K562 (cell line): Measurements from ENCODE around the gene PPAN. TPM values are rescaled to one million over a fixed set of nuclear protein-coding genes. Genes with fewer than 3 reads are reported as not detected.

ENCODE experiments used
- ARNT ChIP-seq, 2 experiments: fragments of 450-650 bp; IDR thresholded peaks; 2 replicates each; pipeline ENCODE4 v1.6.1; 2016; ENCODE audit warnings: mild to moderate bottlenecking in 1 of 2
- BCOR ChIP-seq: fragments of 450-650 bp; IDR thresholded peaks from 2 replicates; pipeline ENCODE4 v1.6.1; 2016
- ELF1 ChIP-seq: fragments of 200-800 bp; sonication (Bioruptor generic); IDR thresholded peaks from 2 replicates; pipeline ENCODE4 v1.6.1; 2016; ENCODE audit warnings: missing genetic modification characterization, missing compliant biosample characterization
- FIP1L1 ChIP-seq: fragments of 200-400 bp; formaldehyde crosslinking; IDR thresholded peaks from 2 replicates; pipeline ENCODE4 v1.6.1; 2018; ENCODE audit warnings: mild to moderate bottlenecking, low read depth, low read length; ENCODE audit not compliant: poor library complexity, severe bottlenecking
- HMG20B ChIP-seq: fragments of 250-450 bp; sonication (Bioruptor Pico); IDR thresholded peaks from 2 replicates; pipeline ENCODE4 v1.5.0; 2021; ENCODE audit warnings: mild to moderate bottlenecking
- NR3C1 ChIP-seq: sonication (generic); formaldehyde crosslinking; IDR thresholded peaks from 2 replicates; pipeline ENCODE4 v1.8.1; 2022; ENCODE audit warnings: missing genetic modification reagents
- PRMT5 ChIP-seq: sonication (generic); formaldehyde crosslinking; IDR thresholded peaks from 2 replicates; pipeline ENCODE4 v1.5.0; 2020; ENCODE audit warnings: missing genetic modification reagents
- RBFOX2 ChIP-seq: fragments of 200-400 bp; formaldehyde crosslinking; IDR thresholded peaks from 2 replicates; pipeline ENCODE4 v1.6.1; 2017; ENCODE audit warnings: low read depth, mild to moderate bottlenecking, low read length, moderate library complexity
- RCOR1 ChIP-seq, 2 experiments: IDR thresholded peaks; 2 replicates each; pipeline ENCODE4 v1.6.1; 2012; ENCODE audit warnings: low read depth in 2 of 2, low read length in 2 of 2, borderline replicate concordance in 1 of 2, improper control_type of control experiment in 1 of 2
- RNF2 ChIP-seq: sonication (generic); IDR thresholded peaks from 2 replicates; pipeline ENCODE4 v1.6.1; 2016
- TCF7 ChIP-seq: sonication (generic); IDR thresholded peaks from 2 replicates; pipeline ENCODE4 v1.6.1; 2016; ENCODE audit warnings: antibody characterized with exemption, borderline replicate concordance
- TRIM28 ChIP-seq: fragments of 450-650 bp; IDR thresholded peaks from 2 replicates; pipeline ENCODE4 v1.6.1; 2017
- polyA plus RNA-seq, 8 experiments: library from polyadenylated mRNA; depleted of rRNA in 4 of 8; stranded (reverse) in 5 of 8; unstranded in 3 of 8; fragments of >200 nt; fragmentation: Nextera tagmentation in 2 of 8; fragmentation: Illumina TruSeq in 1 of 8; extraction: Ambion mirVana in 2 of 8; extraction: Trizol in 1 of 8; gene quantifications; 2 replicates each; pipeline versions ENCODE4 v1.2.1 to v1.2.3, GENCODE V29; 2011 to 2014; ENCODE audit warnings: inconsistent platforms in 1 of 8, missing spikeins in 1 of 8
- total RNA-seq, 7 experiments: library from RNA; depleted of rRNA in 6 of 7; stranded (reverse); fragments of >200 nt in 6 of 7; fragmentation: Illumina TruSeq in 2 of 7; extraction: Trizol in 2 of 7; gene quantifications; 2 replicates each; pipeline versions ENCODE4 v1.2.1 to v1.2.3, GENCODE V29; 2011 to 2021; ENCODE audit warnings: low replicate concordance in 1 of 7
- TF ChIP-seq, protein P1 (sequence below), 2 experiments: fragments of 450-650 bp in 1 of 2; sonication (generic) in 1 of 2; formaldehyde crosslinking in 1 of 2; IDR thresholded peaks; 2 replicates each; pipeline versions ENCODE4 v1.7.1 to v1.9.0; 2016 to 2022; ENCODE audit warnings: inconsistent platforms in 1 of 2, mild to moderate bottlenecking in 1 of 2, missing genetic modification reagents in 1 of 2
- TF ChIP-seq, protein P2 (sequence below): sonication (generic); formaldehyde crosslinking; IDR thresholded peaks from 2 replicates; pipeline ENCODE4 v1.8.1; 2022; ENCODE audit warnings: missing genetic modification reagents
- TF ChIP-seq, protein P3 (sequence below): fragments of 450-650 bp; formaldehyde crosslinking; IDR thresholded peaks from 2 replicates; pipeline ENCODE4 v1.4.0; 2020; ENCODE audit warnings: mild to moderate bottlenecking, moderate library complexity
- TF ChIP-seq, protein P4 (sequence below), 2 experiments: fragments of 200-800 bp in 1 of 2; sonication (Bioruptor generic) in 1 of 2; sonication (generic) in 1 of 2; formaldehyde crosslinking in 1 of 2; IDR thresholded peaks in 1 of 2; conservative IDR thresholded peaks in 1 of 2; 2 replicates each; pipeline versions ENCODE4 v1.5.0 to v1.6.1; 2016 to 2020; ENCODE audit warnings: missing compliant biosample characterization in 1 of 2, missing genetic modification characterization in 1 of 2, missing genetic modification reagents in 1 of 2

Gene PPAN
- total and polyA plus RNA-seq, 9 of the 15 experiments (the other 6 are each of a cell fraction or from before 2014, with no cell fraction given): 2.2 to 129 (median 59.1) TPM

DNA sequence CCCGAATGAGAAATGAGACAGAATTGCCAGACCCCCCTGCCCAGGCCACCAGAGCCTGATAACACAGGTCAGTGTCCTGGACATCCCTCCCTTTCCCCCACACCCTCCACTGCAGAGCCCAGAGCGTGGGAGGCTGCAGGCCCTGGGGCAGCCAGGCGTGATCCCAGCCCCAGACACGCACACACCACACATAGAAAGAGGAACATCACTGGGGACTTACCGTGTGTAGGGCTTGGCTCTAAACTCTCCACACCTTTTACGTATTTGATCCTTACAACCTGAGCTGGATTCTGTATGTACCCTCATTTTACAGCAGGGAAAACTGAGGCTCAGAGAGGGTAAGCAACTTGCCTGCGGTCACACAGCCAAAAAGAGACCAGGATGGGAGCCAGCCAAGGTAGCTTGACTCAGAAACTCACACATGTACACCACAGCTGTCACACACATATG lies 3.4 kb upstream of the PPAN start (continued):
- TF ChIP-seq, protein P1, sequence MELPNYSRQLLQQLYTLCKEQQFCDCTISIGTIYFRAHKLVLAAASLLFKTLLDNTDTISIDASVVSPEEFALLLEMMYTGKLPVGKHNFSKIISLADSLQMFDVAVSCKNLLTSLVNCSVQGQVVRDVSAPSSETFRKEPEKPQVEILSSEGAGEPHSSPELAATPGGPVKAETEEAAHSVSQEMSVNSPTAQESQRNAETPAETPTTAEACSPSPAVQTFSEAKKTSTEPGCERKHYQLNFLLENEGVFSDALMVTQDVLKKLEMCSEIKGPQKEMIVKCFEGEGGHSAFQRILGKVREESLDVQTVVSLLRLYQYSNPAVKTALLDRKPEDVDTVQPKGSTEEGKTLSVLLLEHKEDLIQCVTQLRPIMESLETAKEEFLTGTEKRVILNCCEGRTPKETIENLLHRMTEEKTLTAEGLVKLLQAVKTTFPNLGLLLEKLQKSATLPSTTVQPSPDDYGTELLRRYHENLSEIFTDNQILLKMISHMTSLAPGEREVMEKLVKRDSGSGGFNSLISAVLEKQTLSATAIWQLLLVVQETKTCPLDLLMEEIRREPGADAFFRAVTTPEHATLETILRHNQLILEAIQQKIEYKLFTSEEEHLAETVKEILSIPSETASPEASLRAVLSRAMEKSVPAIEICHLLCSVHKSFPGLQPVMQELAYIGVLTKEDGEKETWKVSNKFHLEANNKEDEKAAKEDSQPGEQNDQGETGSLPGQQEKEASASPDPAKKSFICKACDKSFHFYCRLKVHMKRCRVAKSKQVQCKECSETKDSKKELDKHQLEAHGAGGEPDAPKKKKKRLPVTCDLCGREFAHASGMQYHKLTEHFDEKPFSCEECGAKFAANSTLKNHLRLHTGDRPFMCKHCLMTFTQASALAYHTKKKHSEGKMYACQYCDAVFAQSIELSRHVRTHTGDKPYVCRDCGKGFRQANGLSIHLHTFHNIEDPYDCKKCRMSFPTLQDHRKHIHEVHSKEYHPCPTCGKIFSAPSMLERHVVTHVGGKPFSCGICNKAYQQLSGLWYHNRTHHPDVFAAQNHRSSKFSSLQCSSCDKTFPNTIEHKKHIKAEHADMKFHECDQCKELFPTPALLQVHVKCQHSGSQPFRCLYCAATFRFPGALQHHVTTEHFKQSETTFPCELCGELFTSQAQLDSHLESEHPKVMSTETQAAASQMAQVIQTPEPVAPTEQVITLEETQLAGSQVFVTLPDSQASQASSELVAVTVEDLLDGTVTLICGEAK (IDR thresholded peaks at IDR 0.05): no peak
- TF ChIP-seq, protein P1 (CRISPR knock-in tag; IDR thresholded peaks at IDR 0.05): no peak
- TF ChIP-seq NR3C1 (CRISPR knock-in tag) (no peak), RNF2 (no peak), TCF7 (no peak), PRMT5 (CRISPR knock-in tag) (no peak), RBFOX2 (no peak), FIP1L1 (no peak), ELF1 (no peak), BCOR (peak; percentile 98), RCOR1 (IDR thresholded peaks at IDR 0.05; ENCODE audit: borderline replicate concordance in 1 of 2, low read depth in 2 of 2, low read length in 2 of 2) (peak in 1 of 2 experiments; percentile 35; a peak in 1 of 4 replicates), TRIM28 (no peak), ARNT (IDR thresholded peaks at IDR 0.05) (no peak), HMG20B (CRISPR knock-in tag) (no peak)
- TF ChIP-seq, protein P2, sequence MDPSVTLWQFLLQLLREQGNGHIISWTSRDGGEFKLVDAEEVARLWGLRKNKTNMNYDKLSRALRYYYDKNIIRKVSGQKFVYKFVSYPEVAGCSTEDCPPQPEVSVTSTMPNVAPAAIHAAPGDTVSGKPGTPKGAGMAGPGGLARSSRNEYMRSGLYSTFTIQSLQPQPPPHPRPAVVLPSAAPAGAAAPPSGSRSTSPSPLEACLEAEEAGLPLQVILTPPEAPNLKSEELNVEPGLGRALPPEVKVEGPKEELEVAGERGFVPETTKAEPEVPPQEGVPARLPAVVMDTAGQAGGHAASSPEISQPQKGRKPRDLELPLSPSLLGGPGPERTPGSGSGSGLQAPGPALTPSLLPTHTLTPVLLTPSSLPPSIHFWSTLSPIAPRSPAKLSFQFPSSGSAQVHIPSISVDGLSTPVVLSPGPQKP (CRISPR knock-in tag): no peak
- TF ChIP-seq, protein P3, sequence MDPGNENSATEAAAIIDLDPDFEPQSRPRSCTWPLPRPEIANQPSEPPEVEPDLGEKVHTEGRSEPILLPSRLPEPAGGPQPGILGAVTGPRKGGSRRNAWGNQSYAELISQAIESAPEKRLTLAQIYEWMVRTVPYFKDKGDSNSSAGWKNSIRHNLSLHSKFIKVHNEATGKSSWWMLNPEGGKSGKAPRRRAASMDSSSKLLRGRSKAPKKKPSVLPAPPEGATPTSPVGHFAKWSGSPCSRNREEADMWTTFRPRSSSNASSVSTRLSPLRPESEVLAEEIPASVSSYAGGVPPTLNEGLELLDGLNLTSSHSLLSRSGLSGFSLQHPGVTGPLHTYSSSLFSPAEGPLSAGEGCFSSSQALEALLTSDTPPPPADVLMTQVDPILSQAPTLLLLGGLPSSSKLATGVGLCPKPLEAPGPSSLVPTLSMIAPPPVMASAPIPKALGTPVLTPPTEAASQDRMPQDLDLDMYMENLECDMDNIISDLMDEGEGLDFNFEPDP (CRISPR knock-in tag): no peak
- TF ChIP-seq, protein P4, sequence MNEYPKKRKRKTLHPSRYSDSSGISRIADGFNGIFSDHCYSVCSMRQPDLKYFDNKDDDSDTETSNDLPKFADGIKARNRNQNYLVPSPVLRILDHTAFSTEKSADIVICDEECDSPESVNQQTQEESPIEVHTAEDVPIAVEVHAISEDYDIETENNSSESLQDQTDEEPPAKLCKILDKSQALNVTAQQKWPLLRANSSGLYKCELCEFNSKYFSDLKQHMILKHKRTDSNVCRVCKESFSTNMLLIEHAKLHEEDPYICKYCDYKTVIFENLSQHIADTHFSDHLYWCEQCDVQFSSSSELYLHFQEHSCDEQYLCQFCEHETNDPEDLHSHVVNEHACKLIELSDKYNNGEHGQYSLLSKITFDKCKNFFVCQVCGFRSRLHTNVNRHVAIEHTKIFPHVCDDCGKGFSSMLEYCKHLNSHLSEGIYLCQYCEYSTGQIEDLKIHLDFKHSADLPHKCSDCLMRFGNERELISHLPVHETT (CRISPR knock-in tag; conservative IDR thresholded peaks at IDR 0.05 in 1 of 2, IDR thresholded peaks at IDR 0.05 in 1 of 2): no peak
